Transverse colon (tissue), 4 donors: Measurements from ENCODE around the gene C1orf115. TPM values are rescaled to one million over a fixed set of nuclear protein-coding genes. Genes with fewer than 3 reads are reported as not detected.
"Not testable (repeated sequence)": the region's sequence is repeated elsewhere in the genome, so short reads cannot be mapped to it uniquely, and the experiment has no call there.

Experiments
- DNase-seq: peaks from one replicate; pipeline ENCODE4 v3.0.0-alpha.2; 2019
- H3K27ac ChIP-seq, 4 donors: fragments of 200-600 bp; sonication (generic); 2 replicates each; pipeline ENCODE4 v1.5.1; 2016 to 2018; ENCODE audit warnings: inconsistent platforms in 4 of 4
- H3K27me3 ChIP-seq: fragments of 200-600 bp; sonication (generic); 2 replicates; pipeline ENCODE4 v1.5.1; 2017; ENCODE audit warnings: inconsistent platforms
- H3K36me3 ChIP-seq, 4 donors: fragments of 200-600 bp; sonication (generic); 2 replicates each; pipeline ENCODE4 v1.5.1; 2017 to 2019; ENCODE audit warnings: inconsistent platforms in 4 of 4
- H3K4me1 ChIP-seq, 4 donors: fragments of 200-600 bp; sonication (generic); 2 replicates each; pipeline ENCODE4 v1.5.1; 2017 to 2020; ENCODE audit warnings: inconsistent platforms in 4 of 4
- H3K4me3 ChIP-seq, 4 donors: fragments of 200-600 bp; sonication (generic); 1 replicate in 1 of 4; 2 replicates in 3 of 4; pipeline versions ENCODE4 v1.5.1 to v1.6.1; 2017 to 2019; ENCODE audit warnings: inconsistent platforms in 4 of 4
- H3K9me3 ChIP-seq, 2 donors: fragments of 200-600 bp; sonication (generic); 2 replicates each; pipeline ENCODE4 v1.5.1; 2017 to 2019; ENCODE audit warnings: inconsistent platforms in 2 of 2
- CTCF ChIP-seq, 5 experiments: fragments of 200-600 bp in 3 of 5; fragments of 450-650 bp in 2 of 5; sonication (generic) in 3 of 5; IDR thresholded peaks; 1 replicate in 2 of 5; 2 replicates in 3 of 5; pipeline ENCODE4 v1.5.1; 2016 to 2017; ENCODE audit warnings: antibody characterized with exemption in 5 of 5, inconsistent platforms in 3 of 5, mild to moderate bottlenecking in 2 of 5, moderate library complexity in 1 of 5
- EP300 ChIP-seq: sonication (generic); formaldehyde crosslinking; IDR thresholded peaks from one replicate; pipeline ENCODE4 v1.6.1; 2017; ENCODE audit warnings: antibody characterized with exemption, low read depth
- POLR2A ChIP-seq: fragments of 450-650 bp; IDR thresholded peaks from one replicate; pipeline ENCODE4 v1.6.1; 2016; ENCODE audit warnings: antibody characterized with exemption, mild to moderate bottlenecking, moderate library complexity
- POLR2AphosphoS5 ChIP-seq, 3 donors: sonication (generic); formaldehyde crosslinking; IDR thresholded peaks; one replicate each; pipeline ENCODE4 v1.6.1; 2016; ENCODE audit warnings: antibody characterized with exemption in 3 of 3
- WGBS, 2 donors: methylation state at CpG; one replicate each; pipeline ENCODE4 v1.1.5; 2018; ENCODE audit warnings: low coverage in 1 of 2; 5-methylcytosine and 5-hydroxymethylcytosine counted together
- in situ Hi-C, 4 donors: fragments of 200-750 bp; cut with MboI; loops; one replicate each; pipeline versions ENCODE4 v1.15.0 to v1.15.1; 2017; ENCODE audit warnings: low sequenced_read_pairs in 3 of 4, low pct_ligation_motif_present in 1 of 4, low pct_unique_long_range_greater_than_20kb in 1 of 4
- intact Hi-C: fragments of 100-400 bp; cut with DNase I; formaldehyde crosslinking; loops from one replicate; pipeline ENCODE4 v1.15.1; 2023; ENCODE audit warnings: low total_unique reads
- total RNA-seq, 4 donors: library from RNA; depleted of rRNA; stranded (reverse); fragments of >200 nt; gene quantifications; one replicate each; pipeline ENCODE4 v1.1.0, GENCODE V29; 2016

The C1orf115 gene
- total RNA-seq, 4 donors from 2014 or later, result 43.2 to 153 (median 103) TPM

GRCh38 chr1:220677251-220677650 is 12.9 kb upstream of the C1orf115 start:
- WGBS, 2 donors, result 69 to 75% methylated on average over 2 of the region's 2 CpGs
- in situ Hi-C loops, result loop anchor here in 1 of 4 donors (25.0 kb wide), 1 partner anchor 110 kb away; the partner anchor contains the start of gene MTARC1
- Histone ChIP-seq H3K4me3 (no peak overlapping the region), H3K9me3 (no peaks in the 10 kb centered on the region), H3K27ac (no peak overlapping the region), H3K27me3 (peaks cover 4% of the 10 kb centered on the region), H3K36me3 (no peaks in the 10 kb centered on the region), H3K4me1 (peaks cover 0 to 4% (median 0%) of the 10 kb centered on the region in 4 donors)
- DNase-seq, result no peak
- intact Hi-C loops, result no loop called here
- TF ChIP-seq POLR2AphosphoS5 (IDR thresholded peaks at IDR 0.05) (no peak), CTCF (IDR thresholded peaks at IDR 0.05) (no peak), POLR2A (no peak), EP300 (no peak)

GRCh38 chr1:220680085-220680687 is 10.0 kb upstream of the C1orf115 start:
- Histone ChIP-seq H3K4me3 (no peak overlapping the region), H3K27ac (no peak overlapping the region), H3K36me3 (no peaks in the 10 kb centered on the region), H3K9me3 (no peaks in the 10 kb centered on the region), H3K4me1 (peaks cover 0 to 4% (median 0%) of the 10 kb centered on the region in 4 donors), H3K27me3 (no peaks in the 10 kb centered on the region)
- TF ChIP-seq CTCF (IDR thresholded peaks at IDR 0.05), result peak; percentile 65 to 73 (median 71)
- TF ChIP-seq POLR2AphosphoS5 (IDR thresholded peaks at IDR 0.05), result no peak
- no peak for TF ChIP-seq POLR2A
- no peak for TF ChIP-seq EP300
- DNase-seq, result no peak
- in situ Hi-C loops, result loop anchor here in 3 of 4 donors (10.0 to 25.0 kb wide), 3 partner anchors 55 to 107 kb away; partner anchors contain the start of gene MTARC1 (in 1 of the 3)
- WGBS, 2 donors, result 28 to 34% methylated on average over 6 to 7 of the region's 7 CpGs
- intact Hi-C loops, result no loop called here

GRCh38 chr1:220681220-220681880 is 8.8 kb upstream of the C1orf115 start:
- Histone ChIP-seq H3K27ac (no peak overlapping the region), H3K27me3 (no peaks in the 10 kb centered on the region), H3K9me3 (no peaks in the 10 kb centered on the region), H3K4me1 (peaks cover 0 to 4% (median 0%) of the 10 kb centered on the region in 4 donors), H3K4me3 (no peak overlapping the region), H3K36me3 (no peaks in the 10 kb centered on the region)
- WGBS, 2 donors, result 40 to 46% methylated on average over 10 of the region's 10 CpGs
- intact Hi-C loops (no loop called here), in situ Hi-C loops (loop anchor here in 3 of 4 donors (10.0 to 25.0 kb wide), 3 partner anchors 53 to 106 kb away; partner anchors contain the start of gene MTARC1 (in 1 of the 3))
- no peak for DNase-seq
- no peak for TF ChIP-seq EP300
- TF ChIP-seq POLR2AphosphoS5 (IDR thresholded peaks at IDR 0.05), result no peak
- TF ChIP-seq POLR2A, result no peak
- no peak for TF ChIP-seq CTCF (IDR thresholded peaks at IDR 0.05)

GRCh38 chr1:220682901-220683576 is 7.1 kb upstream of the C1orf115 start:
- H3K36me3 ChIP-seq, result no peaks in the 10 kb centered on the region
- H3K27me3 ChIP-seq, result no peaks in the 10 kb centered on the region
- no peak for DNase-seq
- in situ Hi-C loops (loop anchor here in 3 of 4 donors (10.0 to 25.0 kb wide), 3 partner anchors 52 to 104 kb away; partner anchors contain the start of gene MTARC1 (in 1 of the 3)), intact Hi-C loops (no loop called here)
- H3K4me3 ChIP-seq, result no peak overlapping the region
- no peak overlapping the region for H3K27ac ChIP-seq
- no peaks in the 10 kb centered on the region for H3K9me3 ChIP-seq
- TF ChIP-seq EP300 (no peak), CTCF (IDR thresholded peaks at IDR 0.05) (no peak), POLR2AphosphoS5 (IDR thresholded peaks at IDR 0.05) (no peak), POLR2A (no peak)
- peaks cover 0 to 4% (median 0%) of the 10 kb centered on the region in 4 donors for H3K4me1 ChIP-seq
- WGBS, 2 donors, result 86 to 87% methylated on average over 3 to 17 of the region's 17 CpGs

GRCh38 chr1:220683716-220684115 is 6.4 kb upstream of the C1orf115 start:
- H3K36me3 ChIP-seq, H3K4me3 ChIP-seq, DNase-seq, H3K9me3 ChIP-seq, H3K27ac ChIP-seq, H3K4me1 ChIP-seq, H3K27me3 ChIP-seq, intact Hi-C loops: not testable (repeated sequence)
- in situ Hi-C loops, result loop anchor here in 3 of 4 donors (10.0 to 25.0 kb wide), 3 partner anchors 51 to 104 kb away; partner anchors contain the start of gene MTARC1 (in 1 of the 3)
- 94 to 96% methylated on average over 12 of the region's 12 CpGs for WGBS, 2 donors
